ENCODE data around the gene NFE2L1.
"Not testable (repeated sequence)": the region's sequence is repeated elsewhere in the genome, so short reads cannot be mapped to it uniquely, and the experiment has no call there.

Gene NFE2L1, protein sequence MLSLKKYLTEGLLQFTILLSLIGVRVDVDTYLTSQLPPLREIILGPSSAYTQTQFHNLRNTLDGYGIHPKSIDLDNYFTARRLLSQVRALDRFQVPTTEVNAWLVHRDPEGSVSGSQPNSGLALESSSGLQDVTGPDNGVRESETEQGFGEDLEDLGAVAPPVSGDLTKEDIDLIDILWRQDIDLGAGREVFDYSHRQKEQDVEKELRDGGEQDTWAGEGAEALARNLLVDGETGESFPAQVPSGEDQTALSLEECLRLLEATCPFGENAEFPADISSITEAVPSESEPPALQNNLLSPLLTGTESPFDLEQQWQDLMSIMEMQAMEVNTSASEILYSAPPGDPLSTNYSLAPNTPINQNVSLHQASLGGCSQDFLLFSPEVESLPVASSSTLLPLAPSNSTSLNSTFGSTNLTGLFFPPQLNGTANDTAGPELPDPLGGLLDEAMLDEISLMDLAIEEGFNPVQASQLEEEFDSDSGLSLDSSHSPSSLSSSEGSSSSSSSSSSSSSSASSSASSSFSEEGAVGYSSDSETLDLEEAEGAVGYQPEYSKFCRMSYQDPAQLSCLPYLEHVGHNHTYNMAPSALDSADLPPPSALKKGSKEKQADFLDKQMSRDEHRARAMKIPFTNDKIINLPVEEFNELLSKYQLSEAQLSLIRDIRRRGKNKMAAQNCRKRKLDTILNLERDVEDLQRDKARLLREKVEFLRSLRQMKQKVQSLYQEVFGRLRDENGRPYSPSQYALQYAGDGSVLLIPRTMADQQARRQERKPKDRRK

DNA sequence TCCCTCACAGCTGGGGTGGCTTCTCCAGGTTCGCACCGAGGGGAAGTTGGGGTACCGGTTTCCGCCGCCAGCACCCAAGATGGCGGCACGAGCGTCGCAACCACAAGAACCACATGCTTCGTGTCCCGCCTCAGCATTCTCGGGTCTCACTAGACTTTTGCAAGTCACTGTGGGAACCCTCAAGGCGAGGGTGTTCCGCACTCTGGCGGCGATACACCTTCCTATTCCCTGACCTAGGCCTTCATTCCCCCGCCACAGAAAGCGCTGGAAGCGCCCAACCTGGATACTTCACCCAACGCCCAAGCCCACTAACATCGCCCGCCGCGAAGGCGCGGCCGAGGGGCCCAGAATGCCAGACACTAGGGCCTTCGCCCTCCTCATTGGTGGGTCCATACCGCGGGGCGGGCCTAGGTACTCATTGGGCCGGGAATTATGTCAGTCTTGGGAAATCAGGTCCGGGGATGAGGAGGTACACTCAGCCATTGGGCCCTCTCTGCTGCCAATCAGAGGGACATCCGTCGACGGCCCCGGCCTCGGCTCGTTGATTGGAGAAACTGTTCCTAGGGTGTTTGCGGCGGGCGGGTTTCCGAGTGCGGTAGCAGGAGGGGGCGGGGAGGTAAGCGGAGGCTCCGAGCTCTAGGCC, at the start of gene NFE2L1:
NFE2L1 (plus strand) TSS at position 619 of the 643 bp plus-strand sequence. CDS start 2,760 bp downstream, outside the sequence.
- DNase-seq (ENCODE audit: low read depth, low spot score) = peak; percentile 99

DNA sequence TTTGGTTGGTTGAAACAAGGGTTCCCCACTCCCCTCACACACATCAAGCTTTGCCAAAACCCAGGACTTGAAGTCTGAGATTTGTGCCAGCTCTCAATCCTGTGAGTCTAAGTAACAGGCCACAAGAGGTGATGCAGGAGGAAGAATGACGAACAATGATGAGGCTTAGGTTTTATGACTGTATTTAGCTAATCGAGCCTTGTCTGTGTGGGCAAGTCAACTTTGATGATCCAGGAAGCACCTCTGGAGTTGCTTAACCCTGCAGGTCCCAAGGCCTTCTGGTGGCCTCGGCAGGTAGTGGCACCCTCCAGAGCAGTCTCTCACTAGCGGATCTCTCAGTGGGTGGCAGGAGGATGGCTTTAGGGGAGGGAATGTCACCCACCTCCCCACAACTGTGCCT, 48.6 kb upstream of the NFE2L1 start:
- no peak for DNase-seq (ENCODE audit: low read depth, low spot score)

DNA sequence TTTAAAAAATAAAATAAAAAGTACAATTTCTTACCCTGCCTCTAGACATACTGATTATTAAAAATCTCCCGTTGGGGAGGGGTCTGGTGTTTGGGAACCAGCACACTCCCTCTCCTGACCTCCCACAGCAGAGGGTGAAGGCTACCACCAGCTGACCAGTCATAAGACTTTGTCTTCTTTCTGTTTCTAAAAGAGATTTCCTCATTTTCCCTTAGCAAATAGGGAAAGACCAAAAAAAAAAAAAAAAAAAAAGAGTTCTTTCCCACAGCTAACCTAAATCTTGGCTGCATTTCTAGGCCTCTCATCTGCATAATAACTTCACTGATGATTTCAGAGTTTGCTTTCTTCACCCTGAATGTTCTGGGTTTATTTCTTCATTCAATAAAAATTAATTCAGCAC, 47.0 kb upstream of the NFE2L1 start:
- DNase-seq (ENCODE audit: low read depth, low spot score) = no peak

DNA sequence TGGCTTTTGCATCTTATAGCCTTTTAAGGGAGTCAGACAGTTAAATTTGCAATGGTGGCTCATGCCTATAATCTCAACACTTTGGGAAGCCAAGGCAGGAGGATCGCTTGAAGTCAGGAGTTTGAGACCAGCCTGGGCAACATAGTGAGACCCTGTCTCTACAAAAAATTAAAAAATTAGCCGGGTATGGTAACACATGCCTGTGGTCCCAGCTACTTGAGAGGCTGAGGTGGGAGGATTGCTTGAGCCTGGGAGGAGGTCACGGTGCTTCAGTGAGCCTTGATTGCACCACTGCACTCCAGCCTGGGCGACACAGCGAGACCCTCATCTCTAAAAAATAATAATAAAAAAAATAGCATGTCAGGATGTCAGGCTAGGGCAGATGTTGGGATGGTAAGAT, 46.5 kb upstream of the NFE2L1 start:
- not testable (repeated sequence) for DNase-seq (ENCODE audit: low read depth, low spot score)

DNA sequence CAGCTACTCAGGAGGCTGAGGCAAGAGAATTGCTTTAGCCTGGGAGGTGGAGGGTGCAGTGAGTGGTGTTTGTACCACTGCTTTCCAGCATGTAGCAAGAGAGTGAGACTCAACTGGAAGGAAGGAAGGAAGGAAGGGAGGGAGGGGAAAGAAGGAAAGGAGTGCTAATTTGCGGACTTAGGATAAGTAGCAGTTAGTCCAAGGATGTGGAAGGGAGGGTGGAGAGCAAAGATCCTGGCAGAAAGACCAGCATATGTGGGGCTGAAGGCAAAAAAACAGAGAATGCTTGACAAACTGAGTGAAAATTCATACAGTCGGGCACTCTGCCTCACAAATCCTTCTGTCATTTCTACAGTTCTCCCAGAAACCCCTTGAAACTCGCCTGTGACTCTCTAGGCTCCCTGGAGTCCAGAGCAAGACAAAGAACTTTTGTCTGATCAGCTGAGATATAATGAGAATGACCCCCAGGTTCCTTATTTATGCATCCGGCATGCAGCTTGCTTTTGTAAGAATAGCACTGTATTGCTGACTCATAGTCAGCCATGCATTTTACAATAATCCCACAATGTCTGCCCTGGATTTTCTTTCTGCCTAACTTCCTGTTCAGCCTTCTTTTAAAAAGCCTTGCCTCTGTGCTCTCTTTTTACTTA, 45.8 kb upstream of the NFE2L1 start:
- DNase-seq (ENCODE audit: low read depth, low spot score) = peak; percentile 26

DNA sequence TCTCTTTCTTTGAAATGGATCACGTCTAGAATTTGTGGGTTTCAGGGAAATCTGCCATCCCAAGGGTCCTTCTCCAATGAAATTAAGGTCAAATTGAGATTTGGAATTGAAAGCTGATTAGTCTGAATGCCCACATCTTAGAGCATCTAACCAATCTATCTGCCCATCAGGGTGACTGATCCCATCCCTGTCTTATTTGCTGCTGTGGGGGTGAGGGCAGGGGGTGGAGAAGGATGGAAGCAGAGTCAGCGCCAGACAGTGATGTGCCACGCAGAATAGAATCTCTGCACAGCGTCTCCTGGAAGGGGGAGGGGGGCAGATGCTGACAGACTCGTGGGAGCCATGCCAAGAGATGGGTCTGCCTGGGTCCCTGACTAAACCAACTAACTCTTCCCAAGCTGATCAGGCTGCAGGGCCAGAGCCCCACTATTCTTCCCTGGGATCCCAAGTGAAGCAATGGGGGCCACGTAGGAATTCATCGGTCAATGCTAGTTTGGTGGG, 45.2 kb upstream of the NFE2L1 start:
- DNase-seq (ENCODE audit: low read depth, low spot score) = no peak

DNA sequence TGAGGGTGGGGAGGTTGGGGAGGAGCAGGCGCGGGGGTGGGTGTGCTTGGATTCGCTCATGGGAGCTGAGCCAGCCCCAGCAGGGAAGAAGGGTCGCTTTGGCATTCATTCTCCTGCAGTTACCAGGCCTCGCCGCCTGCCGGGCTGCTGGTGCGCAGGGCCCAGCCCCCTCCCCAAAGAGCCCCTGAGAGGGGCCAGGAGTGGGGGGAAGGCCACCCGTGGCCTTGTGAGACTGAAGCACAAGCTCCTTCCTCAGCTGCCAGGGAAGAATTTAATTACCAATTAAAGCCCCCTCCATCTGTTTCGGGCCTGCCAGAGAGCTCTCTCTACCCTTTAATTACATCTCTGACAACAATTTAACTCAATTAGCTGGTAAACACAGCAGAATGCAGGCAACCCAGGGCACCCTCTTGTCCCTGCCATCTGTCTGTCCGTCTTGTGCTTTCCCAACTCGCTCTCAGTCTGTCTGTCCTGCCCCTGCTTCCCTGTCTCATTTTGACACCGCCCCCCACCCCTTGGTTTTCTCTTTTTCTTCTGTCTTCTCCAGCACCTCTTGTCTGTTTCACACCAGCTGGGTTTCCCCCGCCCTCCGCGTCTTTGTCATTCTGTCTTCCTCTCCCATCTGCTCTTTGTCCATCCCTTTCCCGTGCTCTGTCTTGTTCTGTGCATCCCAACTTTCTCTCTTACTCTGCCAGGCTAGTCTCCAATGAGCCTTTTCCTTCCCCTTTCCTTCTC, 44.6 kb upstream of the NFE2L1 start:
- DNase-seq (ENCODE audit: low read depth, low spot score) = no peak

DNA sequence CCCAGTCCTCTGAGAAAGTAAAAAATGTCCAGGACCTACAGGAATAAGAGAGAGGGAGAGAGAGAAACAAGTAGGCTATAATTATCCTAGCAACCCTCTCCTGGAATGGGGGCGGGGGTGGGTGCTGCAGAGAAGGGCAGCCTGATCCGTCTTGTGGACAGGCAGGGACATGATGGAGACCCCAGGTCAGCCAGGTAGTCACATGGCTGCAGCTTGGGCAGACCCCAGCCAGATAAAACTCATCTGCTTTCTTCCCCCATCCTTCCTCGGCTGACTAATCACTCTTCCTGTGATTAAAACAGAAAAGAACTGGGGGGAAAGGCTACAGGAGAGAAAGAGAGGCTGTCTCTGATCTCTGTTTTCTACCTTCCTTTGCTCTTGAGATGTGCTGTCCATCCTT, 43.2 kb upstream of the NFE2L1 start:
- DNase-seq (ENCODE audit: low read depth, low spot score) = no peak

DNA sequence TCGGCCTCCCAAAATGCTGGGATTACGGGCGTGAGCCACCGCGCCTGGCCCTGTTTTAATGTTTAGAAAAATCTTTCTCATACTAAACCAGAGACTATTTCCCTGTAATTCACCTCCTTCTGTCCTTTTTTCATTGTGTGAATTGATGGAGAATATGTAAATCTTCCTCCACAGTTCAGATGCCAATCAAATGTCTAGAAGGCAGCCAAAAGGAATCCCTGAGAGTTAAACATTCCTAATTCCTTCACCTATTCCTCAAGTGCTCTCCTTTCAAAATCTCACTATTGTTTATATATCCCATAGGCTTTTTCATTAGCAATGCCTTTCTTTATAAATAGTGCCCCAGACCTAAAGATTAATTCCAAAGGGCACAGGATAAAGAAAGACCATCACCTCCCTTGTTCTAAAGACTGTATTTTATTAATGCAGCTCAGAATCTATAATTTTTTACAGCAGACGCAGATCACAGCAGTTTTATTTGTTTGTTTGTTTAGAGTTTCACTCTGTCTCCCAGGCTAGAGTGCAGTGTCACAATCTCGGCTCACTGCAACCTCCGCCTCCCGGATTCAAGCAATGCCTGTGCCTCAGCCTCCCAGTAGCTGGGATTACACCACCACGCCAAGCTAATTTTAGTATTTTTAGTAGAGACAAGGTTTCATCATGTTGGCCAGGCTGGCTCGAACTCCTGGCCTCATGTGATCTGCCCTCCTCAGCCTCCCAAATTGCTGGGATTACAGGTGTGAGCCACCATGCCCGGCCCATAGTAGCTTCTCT, 41.0 kb upstream of the NFE2L1 start:
- DNase-seq (ENCODE audit: low read depth, low spot score) = no peak

DNA sequence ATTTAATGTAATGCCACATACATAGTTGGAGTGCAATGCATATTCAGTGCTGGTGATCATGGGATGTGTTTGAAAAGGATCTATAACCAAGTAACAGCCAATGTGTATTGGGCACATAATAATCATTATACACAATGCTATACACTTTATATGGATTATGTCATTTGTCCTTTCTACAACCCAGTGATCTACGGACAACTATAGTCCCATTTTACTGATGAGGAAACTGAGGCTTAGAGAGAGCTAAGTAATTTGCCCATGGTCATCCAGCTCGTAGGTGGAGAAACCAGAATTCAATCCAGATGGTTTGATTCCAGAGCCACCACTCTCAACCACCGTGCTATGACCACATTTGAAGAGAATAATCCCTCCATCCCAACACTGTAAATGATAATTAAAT, 38.0 kb upstream of the NFE2L1 start:
- DNase-seq (ENCODE audit: low read depth, low spot score) = no peak

DNA sequence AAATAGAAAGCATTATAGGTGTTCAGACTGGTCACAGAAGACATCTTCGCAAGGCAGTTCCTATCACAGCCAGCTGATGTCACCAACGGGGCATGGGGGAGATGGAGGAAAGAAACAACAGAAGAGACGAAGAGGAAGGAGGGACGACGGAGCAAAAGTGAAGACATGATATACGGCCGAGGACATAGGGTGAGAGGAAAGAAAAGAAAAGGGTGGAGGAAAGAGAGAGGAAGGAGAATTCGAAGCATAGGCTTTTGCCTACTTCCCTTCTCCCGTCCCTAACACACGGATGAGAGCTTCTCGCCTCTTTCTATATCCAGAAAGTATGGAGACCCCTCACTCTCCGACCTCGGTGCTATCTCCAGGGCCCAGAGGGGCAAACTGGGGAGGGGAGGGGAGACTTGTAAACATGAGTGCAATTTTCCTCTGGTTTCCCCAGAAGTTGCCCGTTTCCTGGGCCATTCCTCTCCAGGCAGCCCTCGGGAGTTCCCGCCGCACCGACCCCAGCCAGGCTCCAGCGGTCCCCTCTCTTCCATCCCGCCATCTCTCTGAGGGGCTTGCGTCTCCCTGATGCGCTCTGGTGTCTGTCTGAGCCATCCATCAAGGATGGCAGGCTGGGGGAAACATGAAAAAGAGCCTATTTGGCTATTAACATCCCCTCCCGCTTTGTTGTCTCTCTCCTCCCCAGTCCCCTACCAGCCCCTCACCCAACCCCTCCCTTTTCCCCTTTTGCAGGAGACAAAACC, 36.6 kb upstream of the NFE2L1 start:
- no peak for DNase-seq (ENCODE audit: low read depth, low spot score)

DNA sequence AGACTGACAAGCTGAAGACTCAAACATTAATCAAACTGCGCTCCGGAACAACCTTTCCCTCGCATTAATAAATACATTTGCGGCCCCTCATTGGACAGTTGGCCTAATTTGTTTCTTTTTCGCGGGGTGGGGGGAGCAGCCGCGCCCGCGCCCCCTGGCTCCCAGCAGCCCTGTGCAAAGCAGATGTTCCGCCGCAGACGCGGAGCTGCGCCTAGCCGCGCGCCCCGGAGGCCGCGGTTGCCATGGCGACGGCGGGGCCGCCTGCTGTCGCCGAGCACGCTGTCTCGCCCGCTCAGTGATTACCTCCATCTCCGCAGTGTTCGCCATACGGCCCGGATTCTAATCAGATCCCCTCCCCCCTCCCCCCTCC, 36.0 kb upstream of the NFE2L1 start:
- DNase-seq (ENCODE audit: low read depth, low spot score) = no peak

DNA sequence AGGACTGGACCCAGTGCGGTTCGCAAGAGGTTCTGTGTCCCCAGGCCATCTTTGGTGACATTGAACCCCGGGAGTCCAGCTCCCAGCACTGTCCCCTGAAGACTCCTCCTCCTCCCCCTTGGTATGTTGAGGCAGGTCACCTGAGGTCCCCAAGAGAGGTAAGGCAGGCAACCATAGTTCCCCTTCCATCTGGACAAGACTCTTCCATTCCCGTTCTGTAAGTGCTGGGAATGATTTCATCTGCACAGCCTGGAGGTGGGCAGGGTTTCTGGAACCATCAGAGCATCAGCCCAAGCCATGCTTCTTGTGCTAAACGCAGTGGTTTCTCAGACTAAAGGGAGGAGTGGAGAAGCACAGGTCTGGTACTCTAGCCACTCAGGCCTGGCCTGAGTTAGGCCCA, 35.5 kb upstream of the NFE2L1 start:
- DNase-seq (ENCODE audit: low read depth, low spot score) = no peak

DNA sequence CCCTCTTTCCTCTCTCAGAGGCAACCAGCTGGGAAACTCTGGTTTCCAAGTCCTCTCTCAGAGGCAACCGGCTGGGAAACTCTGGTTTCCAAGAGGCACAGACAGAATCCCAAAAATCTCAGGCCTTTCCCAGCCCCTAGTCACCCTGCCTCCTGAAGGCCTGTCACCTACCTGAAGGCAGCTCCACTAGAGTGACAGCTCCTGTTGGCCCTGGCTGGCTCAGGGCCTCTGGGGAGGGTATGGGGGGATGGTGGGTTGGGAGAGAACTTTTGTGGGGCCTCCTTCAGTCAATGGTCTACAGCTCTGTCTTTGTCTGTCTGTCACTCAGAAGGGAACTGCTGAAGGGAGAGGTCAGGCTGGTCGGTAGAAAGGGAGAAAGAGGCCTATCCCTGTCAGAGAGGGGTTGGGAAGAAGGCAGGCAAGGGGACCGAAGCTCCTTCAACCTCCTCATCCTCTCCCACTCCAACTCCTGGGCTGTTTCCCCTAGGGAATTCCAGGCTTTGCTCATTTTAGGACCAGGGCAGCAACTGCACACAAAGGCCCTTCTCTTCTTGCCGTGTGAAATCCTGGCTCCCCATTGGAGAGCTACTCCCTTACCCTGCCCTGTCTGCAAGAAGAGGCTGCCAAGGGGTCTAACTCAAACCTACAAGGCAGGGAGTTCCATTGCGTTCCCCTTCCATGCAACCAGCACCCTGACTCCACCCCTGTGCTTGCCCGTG, 34.1 kb upstream of the NFE2L1 start:
- DNase-seq (ENCODE audit: low read depth, low spot score) = no peak

DNA sequence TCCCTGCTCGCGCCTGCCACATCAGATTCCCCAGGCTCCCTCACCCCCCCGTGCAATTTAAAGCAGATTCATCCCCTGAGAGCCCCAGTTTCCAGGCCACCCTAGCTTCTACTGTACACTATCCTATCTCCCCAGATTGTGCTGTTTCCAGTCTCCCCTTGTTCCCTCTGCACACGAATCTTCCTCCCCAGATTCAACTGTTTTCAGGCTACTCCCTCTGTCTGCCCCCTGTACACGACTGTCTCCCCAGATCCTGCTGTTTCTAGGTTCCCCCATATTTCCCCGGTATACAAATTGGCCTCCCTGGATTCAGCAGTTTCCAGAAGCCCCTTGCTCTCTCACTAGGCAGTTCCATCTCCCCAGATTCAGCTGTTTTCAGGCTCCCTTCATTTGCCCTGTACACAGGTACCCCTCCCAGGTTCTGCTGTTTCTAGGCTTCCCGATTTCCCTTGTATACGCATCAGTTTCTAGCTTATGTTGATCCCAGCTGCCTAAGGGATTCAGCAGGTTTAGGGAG, 33.5 kb upstream of the NFE2L1 start:
- no peak for DNase-seq (ENCODE audit: low read depth, low spot score)

DNA sequence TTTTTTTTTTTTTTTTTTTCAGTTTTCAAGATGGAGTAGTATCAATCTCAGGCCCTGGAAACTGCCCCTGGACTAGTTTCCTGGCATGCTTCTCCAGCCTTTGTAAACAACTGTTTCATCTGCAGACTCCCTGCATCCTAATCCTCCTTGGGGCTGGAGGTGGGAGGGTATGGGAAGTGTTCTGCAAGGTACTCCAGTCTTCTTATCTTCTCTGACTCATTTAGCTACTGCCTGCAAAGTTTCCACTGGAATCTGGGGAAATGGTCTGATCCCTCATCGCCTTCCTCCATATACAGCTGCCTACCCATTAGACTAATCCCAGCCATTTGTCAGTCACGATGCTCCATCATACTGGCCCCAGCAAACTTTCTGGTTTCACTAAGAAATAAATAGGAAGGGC, 32.0 kb upstream of the NFE2L1 start:
- no peak for DNase-seq (ENCODE audit: low read depth, low spot score)

DNA sequence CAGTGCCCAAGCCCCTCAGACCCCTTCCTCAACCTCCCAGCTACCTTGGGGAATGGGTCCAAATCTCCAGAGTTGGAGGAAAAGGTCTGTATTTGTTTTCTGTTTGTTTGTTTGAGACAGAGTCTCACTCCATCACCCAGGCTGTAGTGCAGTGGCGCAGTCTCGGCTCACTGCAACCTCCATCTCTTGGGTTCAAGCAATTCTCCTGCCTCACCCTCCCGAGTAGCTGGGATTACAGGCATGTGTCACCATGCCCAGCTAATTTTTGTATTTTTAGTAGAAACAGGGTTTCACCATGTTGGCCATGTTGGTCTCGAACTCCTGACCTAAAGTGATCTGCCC, 30.4 kb upstream of the NFE2L1 start:
- not testable (repeated sequence) for DNase-seq (ENCODE audit: low read depth, low spot score)

DNA sequence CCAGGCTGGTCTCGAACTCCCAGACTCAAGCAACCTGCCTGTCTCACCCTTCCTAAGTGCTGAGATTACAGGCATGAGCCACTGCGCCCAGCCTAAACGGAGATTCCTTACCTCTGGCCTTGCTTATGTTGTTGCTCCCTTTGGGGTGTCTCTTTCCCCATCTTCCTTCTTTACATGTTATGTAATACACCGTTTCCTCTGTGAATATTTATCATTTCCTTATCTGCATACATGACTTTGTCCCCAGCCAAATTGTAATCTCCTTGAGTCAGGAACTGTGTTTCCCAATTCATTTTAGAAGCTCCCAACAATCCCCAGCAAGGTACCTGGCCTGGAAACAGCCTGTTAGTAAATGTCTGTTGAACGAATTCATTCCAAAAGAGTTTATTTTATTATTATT, 26.2 kb upstream of the NFE2L1 start:
- no peak for DNase-seq (ENCODE audit: low read depth, low spot score)

DNA sequence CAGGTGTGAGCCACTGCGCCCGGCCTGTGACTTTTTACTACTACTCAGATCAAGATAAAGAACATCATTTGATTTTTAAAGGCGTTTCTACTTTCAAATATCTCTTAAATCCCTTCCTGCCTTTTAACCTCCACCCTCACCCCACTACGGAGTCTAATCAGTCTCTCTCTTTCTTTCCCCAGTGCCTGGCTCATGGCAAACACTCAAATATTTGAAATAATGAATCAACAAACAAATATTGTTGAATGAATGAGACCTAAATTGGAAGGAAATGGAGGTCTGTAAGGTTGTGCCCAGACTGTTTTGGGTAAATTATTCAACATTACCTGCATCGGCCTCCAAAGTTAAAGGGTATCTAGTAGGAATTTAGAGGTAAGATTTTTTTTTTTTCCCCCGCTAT, 25.3 kb upstream of the NFE2L1 start:
- no peak for DNase-seq (ENCODE audit: low read depth, low spot score)

Measured in brain pericyte (primary cell).